ENCODE results near the gene MCC. TPM values are rescaled to one million over a fixed set of nuclear protein-coding genes. Genes with fewer than 3 reads are reported as not detected.

Gene MCC
- total RNA-seq, 1 donor from 2014 or later, result 22.7 TPM

DNA sequence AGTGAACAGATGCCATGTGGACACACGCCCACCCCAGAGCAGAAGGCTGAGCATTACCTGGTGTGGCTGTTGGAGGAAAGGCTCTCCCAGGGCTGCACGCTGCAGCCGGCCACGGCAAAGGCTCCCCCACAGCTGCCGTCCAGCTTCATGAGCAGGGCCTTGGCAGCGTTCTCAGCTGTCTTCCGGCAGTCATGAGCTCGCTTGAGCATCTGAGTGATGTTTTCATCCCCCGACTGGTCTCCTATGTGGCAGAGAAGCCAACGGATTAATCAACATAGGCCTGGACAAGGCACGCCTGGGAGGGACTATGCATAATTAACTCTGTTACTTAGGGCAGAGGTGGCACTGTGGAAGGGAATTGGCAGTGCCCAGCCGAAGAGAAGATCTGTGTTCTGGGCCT lies 424.3 kb downstream of the MCC start:
- no peak overlapping the region for H3K4me3 Mint-ChIP-seq (ENCODE audit: unreplicated experiment)

DNA sequence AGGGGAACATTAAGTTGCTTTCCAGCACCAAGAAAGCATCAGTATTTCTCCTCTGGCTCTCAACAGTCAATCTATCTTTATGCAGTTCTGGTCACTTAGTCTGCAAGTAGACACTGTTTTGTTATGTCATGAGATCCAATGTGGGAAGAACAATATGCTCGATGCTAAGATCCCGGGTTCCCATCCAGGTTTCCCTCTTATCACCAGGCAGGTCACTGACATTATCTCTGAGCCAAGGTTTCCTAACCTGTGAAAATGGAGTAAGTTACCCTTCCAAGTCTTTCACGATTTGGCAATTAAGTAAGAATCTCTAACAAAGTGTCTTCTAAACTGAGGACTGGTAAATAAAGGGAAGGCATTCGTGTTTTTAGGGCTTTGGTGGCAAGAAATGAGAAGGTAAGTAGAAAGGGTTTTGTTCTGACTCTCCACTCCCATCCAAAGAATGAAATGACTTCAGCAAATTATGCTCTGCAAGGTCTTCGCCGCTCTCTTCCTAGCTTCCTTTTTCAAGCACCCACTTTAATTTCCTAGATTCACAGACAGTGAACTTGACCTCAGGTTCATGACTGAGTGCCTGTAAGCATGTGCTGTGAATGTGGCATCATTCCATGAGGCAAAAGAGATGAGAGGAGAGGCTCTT lies 425.3 kb downstream of the MCC start:
- Mint-ChIP-seq H3K27me3 (ENCODE audit: unreplicated experiment) (peaks cover 12% of the 10 kb centered on the region), H3K9me3 (ENCODE audit: unreplicated experiment) (no peaks in the 10 kb centered on the region), H3K4me1 (ENCODE audit: unreplicated experiment) (peaks cover 24% of the 10 kb centered on the region), H3K36me3 (ENCODE audit: low read depth, unreplicated experiment) (peaks cover 49% of the 10 kb centered on the region), H3K4me3 (ENCODE audit: unreplicated experiment) (no peak overlapping the region), H3K27ac (ENCODE audit: unreplicated experiment) (no peak overlapping the region)
- DNase-seq (ENCODE audit: low spot score), result no peak
- no peak for TF ChIP-seq CTCF (IDR thresholded peaks at IDR 0.05; ENCODE audit: unreplicated experiment)

More for the DNA sequence above, 424.3 kb downstream of the MCC start:
- Mint-ChIP-seq H3K27ac (ENCODE audit: unreplicated experiment) (no peak overlapping the region), H3K27me3 (ENCODE audit: unreplicated experiment) (peaks cover 8% of the 10 kb centered on the region), H3K9me3 (ENCODE audit: unreplicated experiment) (no peaks in the 10 kb centered on the region), H3K4me1 (ENCODE audit: unreplicated experiment) (peaks cover 20% of the 10 kb centered on the region), H3K36me3 (ENCODE audit: low read depth, unreplicated experiment) (peaks cover 49% of the 10 kb centered on the region)
- no peak for DNase-seq (ENCODE audit: low spot score)
- TF ChIP-seq CTCF (IDR thresholded peaks at IDR 0.05; ENCODE audit: unreplicated experiment), result no peak

DNA sequence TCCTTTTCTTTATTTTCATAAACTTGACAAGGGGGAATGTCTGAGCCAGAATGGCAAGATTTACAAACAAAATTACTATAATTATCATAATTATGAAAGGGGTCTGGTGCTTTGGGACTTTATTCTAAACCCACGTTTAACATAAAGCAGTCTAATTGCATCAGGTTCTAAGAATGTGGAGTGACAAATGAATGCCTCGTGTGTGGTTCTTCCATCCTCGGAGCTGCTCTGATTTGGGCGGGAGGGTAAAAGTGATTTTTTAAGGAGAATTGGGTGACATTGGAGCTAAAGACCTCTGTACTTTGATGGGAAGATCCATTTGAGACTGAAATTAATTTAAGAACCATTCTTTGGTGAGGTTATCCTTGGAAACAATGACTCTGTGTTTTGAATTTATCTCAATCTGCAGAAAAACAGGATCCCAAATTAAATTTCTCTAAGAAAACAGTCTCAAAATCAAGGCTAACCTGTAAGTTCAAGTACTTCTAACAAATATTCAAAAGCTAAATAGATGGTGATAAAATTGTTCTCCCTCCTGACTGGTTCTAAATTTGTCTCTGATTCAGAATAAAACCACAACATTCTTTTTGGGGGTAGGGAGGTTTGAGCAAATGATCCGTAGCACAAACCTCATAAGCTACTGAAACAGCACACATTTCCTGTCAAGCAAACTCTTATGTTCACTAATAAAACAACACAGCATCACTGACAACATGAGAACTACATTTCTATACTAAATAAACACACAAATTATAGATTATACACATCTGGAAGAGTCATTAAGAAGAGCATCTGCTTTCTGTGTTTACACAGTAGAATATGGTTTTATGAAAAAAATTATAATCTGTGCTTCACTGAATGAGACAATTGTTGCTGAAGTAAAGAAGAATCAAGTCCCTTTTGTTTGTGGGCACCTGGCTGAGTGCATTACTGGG lies 426.1 kb downstream of the MCC start:
- Mint-ChIP-seq H3K36me3 (ENCODE audit: low read depth, unreplicated experiment) (peaks cover 43% of the 10 kb centered on the region), H3K27me3 (ENCODE audit: unreplicated experiment) (peaks cover 11% of the 10 kb centered on the region), H3K4me1 (ENCODE audit: unreplicated experiment) (peaks cover 24% of the 10 kb centered on the region), H3K9me3 (ENCODE audit: unreplicated experiment) (no peaks in the 10 kb centered on the region), H3K27ac (ENCODE audit: unreplicated experiment) (no peak overlapping the region), H3K4me3 (ENCODE audit: unreplicated experiment) (no peak overlapping the region)
- no peak for TF ChIP-seq CTCF (IDR thresholded peaks at IDR 0.05; ENCODE audit: unreplicated experiment)
- DNase-seq (ENCODE audit: low spot score), result no peak

DNA sequence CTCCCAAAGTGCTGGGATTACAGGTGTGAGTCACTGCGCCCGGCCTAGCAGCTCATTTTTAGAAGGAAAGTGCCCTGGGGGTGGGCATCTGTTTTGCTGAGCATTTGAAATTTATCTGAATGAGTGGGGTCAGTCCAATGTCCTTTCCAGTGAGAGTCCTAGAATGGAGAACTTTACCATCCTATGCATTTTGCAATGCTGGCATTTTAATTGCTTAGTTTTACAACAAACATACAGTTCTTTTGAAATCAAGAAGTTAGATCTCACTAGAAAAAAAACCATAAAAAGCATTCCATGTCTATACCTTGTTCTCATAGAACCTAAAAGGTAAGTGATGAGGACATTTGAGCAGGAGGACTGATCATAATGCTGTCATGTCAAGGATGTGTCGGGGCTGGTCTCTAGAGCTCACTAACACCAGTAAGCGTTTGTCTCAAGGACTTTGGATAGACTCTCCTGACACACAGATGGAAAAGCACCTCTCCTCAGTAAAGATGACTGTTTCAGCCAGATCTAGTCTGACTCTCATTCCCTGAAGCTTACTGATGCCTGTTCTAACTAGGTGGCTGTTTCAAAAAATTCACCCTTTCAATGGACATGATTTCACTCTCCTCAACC lies 427.7 kb downstream of the MCC start:
- H3K4me1 Mint-ChIP-seq (ENCODE audit: unreplicated experiment), result peaks cover 14% of the 10 kb centered on the region
- H3K9me3 Mint-ChIP-seq (ENCODE audit: unreplicated experiment), result no peaks in the 10 kb centered on the region

More for the DNA sequence above, 427.7 kb downstream of the MCC start:
- no peak for TF ChIP-seq CTCF (IDR thresholded peaks at IDR 0.05; ENCODE audit: unreplicated experiment)
- no peak for DNase-seq (ENCODE audit: low spot score)
- Mint-ChIP-seq H3K36me3 (ENCODE audit: low read depth, unreplicated experiment) (peaks cover 39% of the 10 kb centered on the region), H3K27ac (ENCODE audit: unreplicated experiment) (no peak overlapping the region), H3K27me3 (ENCODE audit: unreplicated experiment) (peaks cover 11% of the 10 kb centered on the region), H3K4me3 (ENCODE audit: unreplicated experiment) (no peak overlapping the region)

Measured in endothelial cell (in vitro differentiated cells).